ENCODE results near the gene CCDC142. TPM values are rescaled to one million over a fixed set of nuclear protein-coding genes. Genes with fewer than 3 reads are reported as not detected.

The CCDC142 gene
- total and polyA plus RNA-seq, 2 of the 8 experiments (the other 6 are each of a cell fraction or from before 2014, with no cell fraction given): 6.0 to 10.7 TPM

DNA sequence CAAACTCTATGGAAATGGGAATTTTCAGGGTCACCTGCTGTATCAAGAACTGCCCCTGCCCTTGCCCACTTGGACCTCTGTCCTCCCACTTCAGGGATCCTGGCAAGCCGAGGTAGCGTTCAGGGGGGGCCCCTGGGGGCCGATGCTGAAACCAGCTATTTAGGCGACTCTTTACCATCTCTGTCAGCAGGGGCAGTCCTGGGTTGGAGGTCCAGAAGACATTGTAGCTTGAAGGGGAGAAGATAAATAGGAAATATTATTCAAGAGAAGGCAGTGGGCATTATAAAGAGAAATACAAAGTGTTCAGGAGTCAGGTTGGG, 20.1 kb downstream of the CCDC142 start:
- peaks cover 14% of the 10 kb centered on the region for H3K23me2 ChIP-seq (ENCODE audit: low read depth, low read length)
- no peak overlapping the region for H3K18ac ChIP-seq (ENCODE audit: extremely low read depth, low read length)
- POLR2A ChIA-PET (ENCODE audit: partially characterized antibody): interaction anchor here (0.8 to 10.5 kb wide), 6 partner anchors 8 to 33 kb away, joined by 3 to 89 read pairs (median 9); partner anchors contain the start of genes CCDC142, INO80B, MRPL53 and RTKN
- H3K23ac ChIP-seq (ENCODE audit: insufficient read length): no peak overlapping the region
- H3K56ac ChIP-seq (replicated peaks; ENCODE audit: insufficient read length, low read depth, low read length): no peak overlapping the region
- H2BK15ac ChIP-seq (ENCODE audit: low read length): no peak overlapping the region
- CTCF ChIA-PET (ENCODE audit: partially characterized antibody): interaction anchor here (9.5 to 10.5 kb wide), 2 partner anchors 11 to 18 kb away, joined by 73 to 86 read pairs; partner anchors contain the start of genes CCDC142, MRPL53 and TTC31
- H3K4ac ChIP-seq (replicated peaks; ENCODE audit: insufficient read length, low read depth, low read length): no peak overlapping the region
- no peak overlapping the region for H4K91ac ChIP-seq (replicated peaks; ENCODE audit: insufficient read length, low read length)
- no peak overlapping the region for H3K27ac ChIP-seq (ENCODE audit: low read depth, low read length)
- H4K5ac ChIP-seq (ENCODE audit: insufficient read length, low read depth, low read length): no peak overlapping the region
- no peaks in the 10 kb centered on the region for H4K20me1 ChIP-seq (replicated peaks in 1 of 2; ENCODE audit: control insufficient read depth in 1 of 2, insufficient read depth in 2 of 2, low read length in 2 of 2)
- no peak overlapping the region for H3K4me2 ChIP-seq (ENCODE audit: insufficient read depth in 1 of 2, low read depth in 2 of 2, low read length in 2 of 2)
- H2BK5ac ChIP-seq (ENCODE audit: low read depth, low read length): no peak overlapping the region
- no peak overlapping the region for H3K14ac ChIP-seq (ENCODE audit: insufficient read length)
- 89% methylated on average over 4 of the region's 4 CpGs; no CpG with 5 or more reads in 1 of the 2 experiments for WGBS, 2 experiments (ENCODE audit: extremely low coverage in 1 of 2, insufficient coverage in 1 of 2, insufficient read length in 1 of 2, insufficient replicate concordance in 2 of 2, low coverage in 1 of 2, low lambda C conversion rate in 2 of 2, missing lambda C conversion rate in 1 of 2)
- H3K9me3 ChIP-seq (ENCODE audit: insufficient read depth in 2 of 2, low read depth in 1 of 2, low read length in 1 of 2): no peaks in the 10 kb centered on the region
- no peaks in the 10 kb centered on the region; the same call in none of the 2 replicates for H3K79me1 ChIP-seq (ENCODE audit: low read depth, low read length)
- FAIRE-seq (no peak), DNase-seq (ENCODE audit: low read depth in 1 of 2, low spot score in 2 of 2) (no peak)
- no peak overlapping the region for H3K4me3 ChIP-seq (ENCODE audit: extremely low read depth in 1 of 4, insufficient read depth in 2 of 4, low read depth in 3 of 4, low read length in 4 of 4)
- H4K8ac ChIP-seq (ENCODE audit: extremely low read depth, insufficient read depth, low read length): no peak overlapping the region; the same call in 1 of the 2 replicates
- H2BK20ac ChIP-seq (ENCODE audit: low read length): no peak overlapping the region
- H2AK5ac ChIP-seq (ENCODE audit: low read depth, low read length): no peak overlapping the region
- H2AFZ ChIP-seq (ENCODE audit: low read length): no peak overlapping the region
- H3K9ac ChIP-seq (replicated peaks in 1 of 4; ENCODE audit: extremely low read depth in 1 of 4, low read depth in 3 of 4, low read length in 3 of 4): no peak overlapping the region
- peaks cover 0 to 12% (median 2%) of the 10 kb centered on the region in 4 experiments; a peak in 4 of 8 replicates for H3K36me3 ChIP-seq (ENCODE audit: control insufficient read depth in 2 of 4, insufficient read depth in 4 of 4, low read length in 3 of 4)
- TF ChIP-seq BACH1 (IDR thresholded peaks at IDR 0.05; ENCODE audit: low read length) (no peak), EZH2 (IDR thresholded peaks at IDR 0.05; ENCODE audit: low read depth, low read length, severe bottlenecking) (no peak), CBX5 (IDR thresholded peaks at IDR 0.05; ENCODE audit: low read depth, low read length) (no peak), TAF7 (optimal IDR thresholded peaks at IDR 0.05; ENCODE audit: borderline replicate concordance, low read depth, low read length) (no peak), MAFK (IDR thresholded peaks at IDR 0.05; ENCODE audit: low read depth, low read length) (no peak), USF2 (IDR thresholded peaks at IDR 0.05; ENCODE audit: low read length) (no peak)
- H3K27me3 ChIP-seq (replicated peaks in 1 of 4; ENCODE audit: control insufficient read depth in 3 of 4, extremely low read depth in 1 of 4, insufficient read depth in 3 of 4, low read length in 3 of 4): no peaks in the 10 kb centered on the region
- H2BK12ac ChIP-seq (ENCODE audit: low read depth, low read length): no peak overlapping the region
- H3K4me1 ChIP-seq (replicated peaks in 1 of 4; ENCODE audit: control insufficient read depth in 3 of 4, insufficient read depth in 4 of 4, low read length in 3 of 4): peaks cover 0 to 2% (median 0%) of the 10 kb centered on the region in 4 experiments; a peak in 2 of 7 replicates
- no peak overlapping the region for H2BK120ac ChIP-seq (replicated peaks; ENCODE audit: low read depth, low read length)
- peaks cover 0 to 10% of the 10 kb centered on the region in 2 experiments; a peak in 1 of 4 replicates for H3K79me2 ChIP-seq (ENCODE audit: control insufficient read depth in 1 of 2, insufficient read depth in 2 of 2, low read length in 2 of 2)

Measured in H1 (cell line).